Activated CD4-positive, alpha-beta T cell treated with anti-CD3 and anti-CD28 coated beads, Interleukin-2, amount 50 U/mL, for 48 hours (primary cell): ENCODE measurements around the gene EVI5.
"Not testable (repeated sequence)": the region's sequence is repeated elsewhere in the genome, so short reads cannot be mapped to it uniquely, and the experiment has no call there.

Experiments used
- DNase-seq, 2 experiments: peaks; one replicate each; pipeline ENCODE4 v3.0.0-alpha.2; 2020

EVI5 gene

GRCh38 chr1:92746255-92746654 lies 38.7 kb downstream of the EVI5 start:
- not testable (repeated sequence) for DNase-seq

- no peak for DNase-seq
These were observed 41.7 kb downstream of the EVI5 start for GRCh38 chr1:92743221-92743620.

GRCh38 chr1:92739669-92740524 lies 45.0 kb downstream of the EVI5 start:
- DNase-seq: no peak

GRCh38 chr1:92736395-92736794 lies 48.5 kb downstream of the EVI5 start:
- no peak for DNase-seq

GRCh38 chr1:92730476-92730875 lies 54.4 kb downstream of the EVI5 start:
- DNase-seq: no peak

GRCh38 chr1:92728697-92729096 lies 56.2 kb downstream of the EVI5 start:
- DNase-seq: no peak

- DNase-seq: not testable (repeated sequence)
These were observed 61.2 kb downstream of the EVI5 start for GRCh38 chr1:92723713-92724112.

- DNase-seq: no peak
These were observed 63.0 kb downstream of the EVI5 start for GRCh38 chr1:92721886-92722285.

- not testable (repeated sequence) for DNase-seq
These were observed 63.8 kb downstream of the EVI5 start for GRCh38 chr1:92721157-92721556.

GRCh38 chr1:92715476-92715951 lies 69.4 kb downstream of the EVI5 start:
- not testable (repeated sequence) for DNase-seq

GRCh38 chr1:92713939-92714338 lies 71.0 kb downstream of the EVI5 start:
- no peak for DNase-seq

- no peak for DNase-seq
These were observed 73.3 kb downstream of the EVI5 start for GRCh38 chr1:92711473-92712165.

GRCh38 chr1:92709738-92710137 lies 75.2 kb downstream of the EVI5 start:
- no peak for DNase-seq

- DNase-seq: no peak
These were observed 76.4 kb downstream of the EVI5 start for GRCh38 chr1:92708368-92708950.

GRCh38 chr1:92707709-92708108 lies 77.2 kb downstream of the EVI5 start:
- DNase-seq: no peak

- no peak for DNase-seq
These were observed 77.6 kb downstream of the EVI5 start for GRCh38 chr1:92707292-92707691.

- no peak for DNase-seq
These were observed 79.5 kb downstream of the EVI5 start for GRCh38 chr1:92705446-92705845.

GRCh38 chr1:92701147-92701546 lies 83.8 kb downstream of the EVI5 start:
- DNase-seq: no peak

GRCh38 chr1:92698932-92699331 lies 86.0 kb downstream of the EVI5 start:
- no peak for DNase-seq

GRCh38 chr1:92695104-92695503 lies 89.8 kb downstream of the EVI5 start:
- no peak for DNase-seq

- DNase-seq: no peak
These were observed 93.0 kb downstream of the EVI5 start for GRCh38 chr1:92691925-92692324.

GRCh38 chr1:92690212-92690906 lies 94.5 kb downstream of the EVI5 start:
- no peak for DNase-seq

GRCh38 chr1:92679980-92680379 lies 104.9 kb downstream of the EVI5 start:
- DNase-seq: no peak
